Left ventricle myocardium inferior (tissue), 1 donor: ENCODE results near the gene ARL15. TPM values are rescaled to one million over a fixed set of nuclear protein-coding genes. Genes with fewer than 3 reads are reported as not detected.

Source experiments
- DNase-seq: peaks from one replicate; pipeline ENCODE4 v3.0.0-alpha.2; 2020
- H3K27ac ChIP-seq: fragments of 200-600 bp; replicated peaks from 2 replicates; pipeline ENCODE4 v1.8.0; 2021
- H3K27me3 ChIP-seq: fragments of 200-600 bp; 2 replicates; pipeline ENCODE4 v1.8.0; 2021; ENCODE audit warnings: low read depth
- H3K36me3 ChIP-seq: fragments of 200-600 bp; 2 replicates; pipeline ENCODE4 v1.8.0; 2021
- H3K4me1 ChIP-seq: fragments of 200-600 bp; 2 replicates; pipeline ENCODE4 v1.8.0; 2021
- H3K4me3 ChIP-seq: fragments of 200-600 bp; 2 replicates; pipeline ENCODE4 v1.8.0; 2021; ENCODE audit warnings: mild to moderate bottlenecking, moderate library complexity
- H3K9me3 ChIP-seq: fragments of 200-600 bp; replicated peaks from 2 replicates; pipeline ENCODE4 v1.8.0; 2021
- CTCF ChIP-seq: fragments of 200-600 bp; IDR thresholded peaks from 2 replicates; pipeline ENCODE4 v1.8.0; 2021; ENCODE audit warnings: antibody characterized with exemption, mild to moderate bottlenecking, borderline replicate concordance
- intact Hi-C: fragments of 100-400 bp; cut with micrococcal nuclease; formaldehyde crosslinking; loops from one replicate; pipeline ENCODE4 v1.11.0; 2022
- total RNA-seq: library from RNA; stranded (reverse); fragmentation: NEBNext Ultra II Directional; extraction: Animal tissue kit (Norgen Biotek cat#: 25700); gene quantifications from one replicate; pipeline ENCODE4 v1.2.1, GENCODE V29; 2021
- donor health status: DM: no; HTN: yes; CAD: no; lungs with severe emphysema.

The ARL15 gene
- total RNA-seq, 1 donor from 2014 or later, result 18.2 TPM

GRCh38 chr5:53948598-53948997 is 361.8 kb downstream of the ARL15 start:
- intact Hi-C loops, result no loop called here
- TF ChIP-seq CTCF, result no peak
- H3K27ac ChIP-seq, result no peak overlapping the region
- no peak overlapping the region for H3K4me3 ChIP-seq
- no peak for DNase-seq
- H3K27me3 ChIP-seq, result no peaks in the 10 kb centered on the region
- peaks cover 8% of the 10 kb centered on the region for H3K4me1 ChIP-seq
- H3K9me3 ChIP-seq, result no peaks in the 10 kb centered on the region
- H3K36me3 ChIP-seq, result no peaks in the 10 kb centered on the region

- DNase-seq, result no peak
- Histone ChIP-seq H3K4me1 (peaks cover 8% of the 10 kb centered on the region), H3K9me3 (no peaks in the 10 kb centered on the region), H3K4me3 (no peak overlapping the region), H3K27ac (no peak overlapping the region), H3K36me3 (no peaks in the 10 kb centered on the region), H3K27me3 (no peaks in the 10 kb centered on the region)
- no peak for TF ChIP-seq CTCF
- intact Hi-C loops, result no loop called here
Measured at GRCh38 chr5:53946405-53947100, 363.8 kb downstream of the ARL15 start.

GRCh38 chr5:53944981-53945380 is 365.4 kb downstream of the ARL15 start:
- no peak overlapping the region for H3K27ac ChIP-seq
- peaks cover 4% of the 10 kb centered on the region for H3K4me1 ChIP-seq
- intact Hi-C loops, result no loop called here
- DNase-seq, result no peak
- H3K27me3 ChIP-seq, result no peaks in the 10 kb centered on the region
- H3K4me3 ChIP-seq, result no peak overlapping the region
- H3K9me3 ChIP-seq, result no peaks in the 10 kb centered on the region
- no peak for TF ChIP-seq CTCF
- H3K36me3 ChIP-seq, result no peaks in the 10 kb centered on the region

- H3K27me3 ChIP-seq, result no peaks in the 10 kb centered on the region
- no peak for TF ChIP-seq CTCF
- H3K4me3 ChIP-seq, result no peak overlapping the region
- intact Hi-C loops, result no loop called here
- H3K9me3 ChIP-seq, result no peaks in the 10 kb centered on the region
- no peak for DNase-seq
- no peaks in the 10 kb centered on the region for H3K4me1 ChIP-seq
- H3K36me3 ChIP-seq, result peaks cover 4% of the 10 kb centered on the region
- no peak overlapping the region for H3K27ac ChIP-seq
Measured at GRCh38 chr5:53943938-53944337, 366.4 kb downstream of the ARL15 start.

DNA sequence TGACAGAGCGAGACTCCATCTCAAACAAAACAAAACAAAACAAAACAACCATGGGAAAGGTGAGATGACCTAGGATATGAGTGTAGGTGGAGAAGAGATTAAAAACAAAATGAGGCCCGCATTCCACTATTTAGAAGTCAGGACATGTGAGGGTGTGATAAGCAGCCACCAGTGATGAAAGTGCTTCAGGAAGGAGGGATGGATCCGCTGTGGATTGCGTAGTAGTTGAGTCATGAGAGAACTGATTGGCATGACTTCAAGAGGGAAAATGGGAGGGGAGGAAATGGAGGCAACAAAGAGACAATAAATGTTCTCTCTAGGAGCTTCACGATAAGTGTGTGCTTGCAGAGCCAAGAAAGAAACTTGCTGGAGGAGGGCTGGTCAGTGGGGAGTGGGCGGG is 367.6 kb downstream of the ARL15 start:
- no peaks in the 10 kb centered on the region for H3K27me3 ChIP-seq
- H3K36me3 ChIP-seq, result peaks cover 4% of the 10 kb centered on the region
- DNase-seq, result no peak
- no peak for TF ChIP-seq CTCF
- no peaks in the 10 kb centered on the region for H3K9me3 ChIP-seq
- H3K27ac ChIP-seq, result peak overlapping the region; percentile 23
- no peak overlapping the region for H3K4me3 ChIP-seq
- intact Hi-C loops, result no loop called here
- peaks cover 2% of the 10 kb centered on the region for H3K4me1 ChIP-seq

- H3K4me3 ChIP-seq, result no peak overlapping the region
- peaks cover 4% of the 10 kb centered on the region for H3K36me3 ChIP-seq
- no peaks in the 10 kb centered on the region for H3K9me3 ChIP-seq
- no peak overlapping the region for H3K27ac ChIP-seq
- H3K27me3 ChIP-seq, result no peaks in the 10 kb centered on the region
- H3K4me1 ChIP-seq, result peaks cover 19% of the 10 kb centered on the region
- TF ChIP-seq CTCF, result no peak
- no peak for DNase-seq
- intact Hi-C loops, result no loop called here
Measured at GRCh38 chr5:53940921-53941320, 369.5 kb downstream of the ARL15 start.
